Retinal pigment epithelial cell (primary cell): ENCODE measurements around the gene DGAT2.
"Not testable (repeated sequence)": the region's sequence is repeated elsewhere in the genome, so short reads cannot be mapped to it uniquely, and the experiment has no call there.

Experiments used
- DNase-seq: peaks from one replicate; pipeline ENCODE4 v3.0.0-alpha.2; 2010; ENCODE audit warnings: low read depth
- H3K4me3 ChIP-seq: 2 replicates; pipeline ENCODE4 v1.5.1; 2011; ENCODE audit warnings: mild to moderate bottlenecking, low read length, control low read depth, moderate library complexity
- CTCF ChIP-seq: conservative IDR thresholded peaks from 2 replicates; pipeline ENCODE4 v1.5.1; 2011; ENCODE audit warnings: low read depth, low read length, control low read depth, inconsistent platforms

DGAT2 gene

GRCh38 chr11:75735181-75735845 is 33.3 kb upstream of the DGAT2 start:
- no peak overlapping the region for H3K4me3 ChIP-seq
- no peak for DNase-seq
- no peak for TF ChIP-seq CTCF

DNA sequence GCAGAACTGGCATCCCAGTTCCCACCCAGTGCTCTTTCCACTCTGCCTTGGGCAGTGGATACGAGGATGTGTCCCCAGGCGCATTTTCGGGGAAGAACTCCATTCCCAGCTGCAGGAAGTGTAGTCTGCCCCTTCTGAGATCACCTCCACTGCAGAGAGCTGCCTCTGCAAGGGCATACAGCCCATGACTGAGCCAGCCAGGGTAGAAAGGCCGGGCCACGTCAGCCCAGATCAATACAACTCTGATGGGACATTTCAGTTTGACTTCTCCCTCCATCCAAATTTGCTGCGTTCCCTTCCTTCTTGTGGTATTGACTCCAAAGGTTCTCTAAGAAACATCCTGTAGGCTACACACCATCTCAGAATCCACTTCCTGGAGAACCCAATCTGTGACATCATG is 31.3 kb upstream of the DGAT2 start:
- TF ChIP-seq CTCF = no peak
- H3K4me3 ChIP-seq = no peak overlapping the region
- no peak for DNase-seq

DNA sequence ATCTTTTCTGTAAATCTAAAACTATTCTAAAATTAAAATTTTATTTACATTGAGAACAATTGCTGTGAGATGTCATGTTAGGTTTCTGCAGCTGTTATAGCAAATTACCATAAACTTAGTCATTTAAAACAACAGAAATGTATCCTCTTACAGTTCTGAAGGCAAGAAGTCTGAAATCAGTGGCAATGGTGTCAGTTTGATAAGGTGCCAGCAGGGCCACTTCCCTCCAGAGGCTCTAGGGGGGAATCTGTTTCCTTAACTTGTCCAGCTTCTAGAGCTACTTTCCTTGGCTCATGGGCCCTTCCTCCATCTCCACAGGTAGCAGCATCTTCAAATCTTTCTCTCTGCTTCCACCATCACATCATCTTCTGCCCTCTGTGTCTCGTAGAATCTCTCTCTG is 27.9 kb upstream of the DGAT2 start:
- no peak for TF ChIP-seq CTCF
- no peak overlapping the region for H3K4me3 ChIP-seq
- no peak for DNase-seq

DNA sequence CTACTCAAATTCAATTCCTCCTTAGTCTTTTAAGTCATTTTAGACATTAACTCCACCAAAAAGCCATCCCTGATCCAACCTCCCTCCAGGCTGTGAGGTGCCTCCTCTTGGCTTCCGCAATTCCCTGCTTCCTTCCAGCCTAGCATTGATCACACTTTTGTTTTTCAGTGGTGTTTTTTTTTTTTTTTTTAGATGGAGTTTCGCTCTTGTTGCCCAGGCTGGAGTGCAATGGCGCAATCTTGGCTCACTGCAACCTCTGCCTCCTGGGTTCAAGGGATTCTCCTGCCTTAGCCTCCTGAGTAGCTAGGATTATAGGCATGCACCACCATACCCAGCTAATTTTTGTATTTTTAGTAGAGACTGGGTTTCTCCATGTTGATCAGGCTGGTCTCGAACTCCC is 25.4 kb upstream of the DGAT2 start:
- H3K4me3 ChIP-seq, DNase-seq: not testable (repeated sequence)

DNA sequence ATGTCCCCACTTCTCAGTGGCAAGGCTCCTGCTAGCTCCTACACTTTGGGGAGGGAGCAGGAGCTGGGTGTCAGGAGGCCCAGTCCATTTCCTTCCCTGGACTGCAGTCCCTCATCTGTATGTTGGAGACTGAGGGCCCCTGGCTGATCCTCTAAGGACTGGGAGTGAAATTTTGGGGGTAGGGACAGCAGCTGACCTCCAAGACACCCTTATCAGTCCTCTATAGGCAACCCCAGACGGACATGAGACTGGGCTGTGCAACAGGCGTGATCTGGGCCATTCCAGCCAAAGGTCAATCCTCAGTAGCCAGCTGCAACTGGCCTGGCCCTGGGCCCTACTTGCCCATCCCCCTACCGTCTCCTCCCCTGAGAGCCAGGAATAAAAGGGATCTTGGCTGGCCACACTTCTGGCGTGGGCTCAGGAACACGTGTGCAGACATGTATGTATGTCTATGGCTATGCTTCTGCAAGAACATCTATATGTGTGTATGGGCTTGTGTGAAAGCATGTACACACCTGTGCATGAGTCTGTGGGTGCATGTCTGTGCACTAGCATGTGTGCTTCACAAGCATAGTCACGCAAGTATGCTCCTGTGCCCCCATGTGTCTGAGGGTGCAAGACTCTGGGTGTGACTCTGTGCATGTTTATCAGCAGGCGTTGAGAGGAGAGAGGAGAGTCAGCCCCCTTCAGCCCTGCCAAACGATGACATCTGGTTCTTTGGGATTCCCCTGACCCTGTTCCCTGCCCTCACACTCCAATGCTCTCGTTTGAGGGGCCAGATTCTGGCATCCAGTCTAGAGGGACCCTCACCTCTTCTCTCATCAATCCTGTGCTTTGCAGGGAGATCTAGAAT is 24.6 kb upstream of the DGAT2 start:
- no peak for TF ChIP-seq CTCF
- DNase-seq = no peak
- no peak overlapping the region for H3K4me3 ChIP-seq

DNA sequence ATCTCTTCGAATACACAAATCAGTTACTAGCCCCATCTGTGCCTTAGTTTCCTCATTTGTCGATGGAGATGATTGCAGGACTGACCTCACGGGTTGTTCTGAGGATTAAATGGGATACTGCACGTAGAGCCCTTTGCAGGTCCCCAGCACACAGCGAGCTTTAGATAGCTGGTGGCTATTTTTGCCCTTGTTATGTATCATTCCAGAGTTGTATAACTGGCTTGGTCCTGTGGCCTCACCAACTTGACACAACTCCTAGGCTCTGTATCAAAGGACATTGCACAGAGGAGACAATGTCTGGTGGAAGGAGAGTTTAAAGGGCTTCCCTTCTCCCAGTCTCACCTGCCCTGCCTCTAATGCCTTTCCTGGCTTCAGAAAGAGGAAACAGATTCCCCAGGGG is 22.8 kb upstream of the DGAT2 start:
- TF ChIP-seq CTCF = no peak
- DNase-seq = no peak

GRCh38 chr11:75748729-75749273 is 19.8 kb upstream of the DGAT2 start:
- DNase-seq, H3K4me3 ChIP-seq: not testable (repeated sequence)

More for the DNA sequence above, 22.8 kb upstream of the DGAT2 start:
- no peak overlapping the region for H3K4me3 ChIP-seq

- H3K4me3 ChIP-seq, DNase-seq: not testable (repeated sequence)
Measured at GRCh38 chr11:75754933-75755332, 13.6 kb upstream of the DGAT2 start.
